Natural killer cell treated with Interleukin-12 subunit alpha and Interleukin-12 subunit beta and Interleukin-15 and Interleukin-18, amount 100 ng/mL, for 72 hours (primary cell): Measurements from ENCODE around the gene NUCB2. TPM values are rescaled to one million over a fixed set of nuclear protein-coding genes. Genes with fewer than 3 reads are reported as not detected.
A peak's percentile ranks its signal among the peaks of the same experiment; 100 is the strongest.
"Not testable (repeated sequence)": the region's sequence is repeated elsewhere in the genome, so short reads cannot be mapped to it uniquely, and the experiment has no call there.

ENCODE experiments used
- ATAC-seq, 2 donors: fragments of 150-1000 bp; cut with Tn5 transposase in 1 of 2; sonication (Bioruptor Pico), chemical (Tn5 transposase) in 1 of 2; 2 replicates each; pipeline ENCODE4 v1.10.0; 2021
- DNase-seq: peaks from one replicate; pipeline ENCODE4 v3.0.0; 2022; ENCODE audit warnings: low spot score
- H3K27ac Mint-ChIP-seq, 2 donors: 1 replicate in 1 of 2; 2 replicates in 1 of 2; pipeline ENCODE4 v1.8.0; 2022; ENCODE audit warnings: mixed read lengths in 2 of 2, mild to moderate bottlenecking in 1 of 2, moderate library complexity in 1 of 2
- H3K27me3 Mint-ChIP-seq, 2 donors: 1 replicate in 1 of 2; 2 replicates in 1 of 2; pipeline ENCODE4 v1.8.0; 2022; ENCODE audit warnings: mixed read lengths in 2 of 2
- H3K36me3 Mint-ChIP-seq: one replicate; pipeline ENCODE4 v1.8.0; 2022; ENCODE audit warnings: mixed read lengths
- H3K4me1 Mint-ChIP-seq, 2 donors: 1 replicate in 1 of 2; 2 replicates in 1 of 2; pipeline ENCODE4 v1.8.0; 2022; ENCODE audit warnings: low read depth in 2 of 2, mixed read lengths in 2 of 2, mild to moderate bottlenecking in 1 of 2
- H3K4me3 Mint-ChIP-seq: one replicate; pipeline ENCODE4 v1.8.0; 2022; ENCODE audit warnings: mixed read lengths
- H3K9me3 Mint-ChIP-seq: 2 replicates; pipeline ENCODE4 v1.8.0; 2022; ENCODE audit warnings: mixed read lengths
- total RNA-seq, 2 donors: library from RNA; stranded (reverse); gene quantifications; one replicate each; pipeline ENCODE4 v1.2.3, GENCODE V29; 2022

NUCB2 gene
- total RNA-seq: 10 to 100 TPM; 43.6 to 50.4 TPM

DNA sequence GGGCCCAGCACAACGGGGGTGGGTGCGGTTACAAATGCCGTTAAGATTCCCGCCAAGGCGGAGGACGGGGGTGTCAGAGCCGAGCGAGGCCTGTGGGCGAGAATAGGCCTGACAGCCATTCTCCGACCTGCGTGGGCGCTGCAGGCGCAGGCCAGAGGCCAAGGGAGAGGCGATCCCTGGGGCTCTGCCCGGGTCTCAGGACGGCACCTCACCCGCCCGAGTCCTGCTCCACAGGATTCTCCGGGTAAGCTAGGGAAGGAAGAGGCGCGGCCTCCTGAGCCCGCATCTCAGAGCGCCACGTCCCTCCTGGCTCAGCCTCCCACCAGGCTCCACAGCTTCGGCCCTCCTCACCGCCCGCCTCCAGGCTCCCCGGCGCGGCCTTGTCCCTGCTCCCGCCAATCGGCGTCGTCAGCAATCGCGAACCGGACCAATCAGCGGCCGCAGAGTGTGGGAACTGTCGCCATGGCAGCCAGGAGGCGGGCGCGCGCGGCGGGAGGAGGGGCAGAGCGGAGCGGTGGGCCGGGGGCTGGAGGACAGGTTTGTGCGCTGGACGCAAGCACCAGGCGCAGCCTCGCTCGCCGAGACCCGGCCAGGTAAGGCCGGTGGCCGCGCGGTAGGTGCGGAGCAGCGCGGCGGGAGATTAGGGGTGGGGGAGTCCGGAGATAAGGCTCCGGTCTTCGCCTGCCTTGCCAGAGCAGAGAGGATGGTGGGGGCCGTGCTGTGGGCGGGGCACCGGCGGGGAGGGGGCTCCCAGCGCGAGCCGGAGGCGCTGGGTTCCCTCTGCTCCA lies at the start of gene NUCB2:
NUCB2 (plus strand) TSS at position 504 of the 788 bp plus-strand sequence. CDS start 18,585 bp downstream, outside the sequence.
- DNase-seq (peak; percentile 97), ATAC-seq (peak; percentile 98)
- Mint-ChIP-seq H3K4me1 (peaks cover 24 to 25% of the 10 kb centered on the region in 2 donors), H3K27ac (peak within 1 kb of the TSS; percentile 69 to 94), H3K27me3 (peaks cover 0 to 2% of the 10 kb centered on the region in 2 donors), H3K36me3 (no peaks in the 10 kb centered on the region), H3K9me3 (no peaks in the 10 kb centered on the region), H3K4me3 (peak within 1 kb of the TSS; percentile 93)

DNA sequence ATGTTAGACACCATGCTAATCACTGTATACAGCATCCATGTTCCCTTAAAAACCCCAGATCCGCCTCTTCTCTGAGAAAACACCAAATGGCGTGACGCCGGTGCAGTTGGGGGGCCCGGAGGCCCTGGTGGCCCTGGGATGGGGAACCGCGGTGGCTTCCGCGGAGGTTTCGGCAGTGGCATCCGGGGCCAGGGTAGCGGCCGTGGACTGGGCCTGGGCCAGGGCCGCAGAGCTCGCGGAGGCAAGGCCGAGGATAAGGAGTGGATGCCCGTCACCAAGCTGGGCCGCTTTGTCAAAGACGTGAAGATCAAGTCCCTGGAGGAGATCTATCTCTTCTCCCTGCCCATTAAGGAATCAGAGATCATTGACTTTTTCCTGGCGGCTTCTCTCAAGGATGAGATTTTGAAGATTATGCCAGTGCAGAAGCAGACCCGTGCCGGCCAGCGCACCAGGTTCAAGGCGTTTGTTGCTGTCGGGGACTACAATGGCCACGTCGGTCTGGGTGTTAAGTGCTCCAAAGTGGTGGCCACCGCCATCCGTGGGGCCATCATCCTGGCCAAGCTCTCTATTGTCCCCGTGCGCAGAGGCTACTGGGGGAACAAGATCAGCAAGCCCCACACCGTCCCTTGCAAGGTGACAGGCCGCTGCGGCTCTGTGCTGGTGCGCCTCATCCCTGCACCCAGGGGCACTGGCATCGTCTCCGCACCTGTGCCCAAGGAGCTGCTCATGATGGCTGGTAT lies 48.2 kb upstream of the NUCB2 start:
- not testable (repeated sequence) for H3K36me3 Mint-ChIP-seq, H3K27me3 Mint-ChIP-seq, ATAC-seq, DNase-seq, H3K4me3 Mint-ChIP-seq, H3K9me3 Mint-ChIP-seq, H3K27ac Mint-ChIP-seq
- H3K4me1 Mint-ChIP-seq: peaks cover 12 to 19% of the 10 kb centered on the region in 2 donors

DNA sequence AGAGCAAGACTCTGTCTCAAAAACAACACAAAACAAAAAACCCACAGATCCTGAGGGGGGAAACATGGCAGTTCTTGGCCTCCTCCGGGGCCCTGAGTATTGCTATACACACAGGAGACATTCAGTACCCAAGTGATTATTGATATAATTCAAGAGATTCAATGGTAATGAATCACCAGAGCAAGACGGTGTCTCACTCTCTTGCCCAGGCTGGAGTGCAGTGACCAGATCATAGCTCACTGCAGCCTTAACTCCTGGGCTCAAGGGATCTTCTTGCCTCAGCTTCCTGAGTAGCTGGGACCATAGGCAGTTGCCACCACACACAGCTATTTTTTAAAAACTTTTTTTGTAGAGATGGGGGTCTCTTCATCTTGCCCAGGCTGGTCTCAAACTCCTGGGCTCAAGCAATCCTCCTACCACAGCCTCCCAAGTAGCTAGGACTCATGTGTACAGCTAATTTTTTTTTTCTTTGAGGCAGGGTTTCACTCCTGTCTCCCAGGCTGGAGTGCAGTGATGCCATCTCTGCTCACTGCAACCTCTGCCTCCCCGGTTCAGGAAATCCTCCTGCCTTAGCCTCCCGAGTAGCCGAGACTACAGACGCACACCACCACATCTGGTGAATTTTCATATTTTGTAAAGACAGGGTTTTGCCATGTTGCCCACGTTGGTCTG lies 46.9 kb upstream of the NUCB2 start:
- no peak for DNase-seq
- Mint-ChIP-seq H3K36me3 (no peaks in the 10 kb centered on the region), H3K9me3 (no peaks in the 10 kb centered on the region), H3K4me3 (no peak overlapping the region), H3K27ac (no peak overlapping the region), H3K27me3 (peaks cover 0 to 2% of the 10 kb centered on the region in 2 donors), H3K4me1 (peaks cover 12 to 19% of the 10 kb centered on the region in 2 donors)
- no peak for ATAC-seq

DNA sequence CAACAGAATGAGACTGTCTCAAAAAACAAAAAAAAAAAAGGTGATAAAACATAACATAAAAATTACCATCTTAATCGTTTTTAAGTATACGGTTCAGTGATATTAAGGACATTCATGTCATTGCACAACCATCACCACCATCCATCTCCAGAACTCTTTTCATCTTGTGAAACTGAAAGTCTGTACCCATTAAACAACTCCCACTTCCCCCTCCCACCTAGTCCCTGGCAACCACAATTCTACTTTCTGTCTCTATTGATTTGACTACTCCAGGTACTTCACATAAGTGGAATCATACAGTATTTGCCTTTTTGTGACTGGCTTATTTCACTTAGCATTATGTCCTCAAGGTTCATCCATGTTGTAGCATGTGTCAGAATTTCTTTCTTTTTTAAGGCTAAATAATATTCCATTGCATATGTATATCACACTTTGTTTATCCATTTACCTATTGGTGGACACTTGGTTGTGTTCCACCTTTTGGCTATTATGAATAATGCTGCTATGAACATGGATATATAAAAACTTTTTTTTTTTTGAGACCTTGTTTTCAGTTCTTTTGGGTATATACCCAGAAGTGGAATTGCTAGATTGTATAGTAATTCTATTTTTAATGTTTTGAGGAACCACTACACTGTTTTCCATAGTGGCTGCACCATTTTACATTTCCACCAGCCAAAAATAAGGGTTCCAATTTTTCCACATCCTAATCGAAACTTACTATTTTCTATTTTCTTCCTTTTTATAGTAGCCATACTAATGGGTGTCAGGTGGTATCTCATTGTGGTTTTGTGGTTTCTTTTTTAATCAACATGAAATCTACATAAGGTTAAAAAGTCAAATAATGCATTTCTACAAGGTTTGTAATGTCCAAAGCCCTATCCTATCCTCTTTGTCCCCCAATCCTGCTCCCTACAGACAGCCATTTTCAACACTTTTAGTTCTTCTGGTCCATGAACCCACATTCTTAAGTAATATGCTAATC lies 45.4 kb upstream of the NUCB2 start:
- Mint-ChIP-seq H3K9me3 (no peaks in the 10 kb centered on the region), H3K27ac (no peak overlapping the region), H3K27me3 (peaks cover 0 to 2% of the 10 kb centered on the region in 2 donors), H3K36me3 (no peaks in the 10 kb centered on the region), H3K4me1 (peaks cover 12 to 19% of the 10 kb centered on the region in 2 donors), H3K4me3 (no peak overlapping the region)
- peak; percentile 63 for DNase-seq
- peak; percentile 85 to 88 for ATAC-seq

DNA sequence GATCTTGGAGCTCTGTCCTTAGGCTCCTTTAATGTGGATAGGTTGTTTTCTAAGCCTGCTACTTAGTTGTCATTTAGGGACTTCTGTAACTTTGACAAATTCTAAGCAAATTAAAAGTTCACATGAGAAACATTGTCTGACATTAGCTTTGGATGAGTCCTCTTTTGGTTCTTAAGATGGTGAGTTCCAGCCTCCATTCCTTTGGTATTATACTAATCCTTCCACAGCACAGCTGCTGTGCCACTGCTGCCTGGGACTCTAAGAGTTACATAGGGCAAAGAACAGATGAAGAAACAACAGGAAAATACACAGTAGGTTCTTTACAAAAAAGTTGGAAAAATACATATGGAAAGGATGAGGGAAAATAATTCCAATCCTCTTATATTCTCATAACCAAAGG lies 43.4 kb upstream of the NUCB2 start:
- Mint-ChIP-seq H3K9me3 (no peaks in the 10 kb centered on the region), H3K4me3 (no peak overlapping the region), H3K27me3 (peaks cover under 1 to 2% of the 10 kb centered on the region in 2 donors), H3K4me1 (peaks cover 12 to 19% of the 10 kb centered on the region in 2 donors), H3K27ac (no peak overlapping the region), H3K36me3 (no peaks in the 10 kb centered on the region)
- ATAC-seq (no peak), DNase-seq (no peak)

DNA sequence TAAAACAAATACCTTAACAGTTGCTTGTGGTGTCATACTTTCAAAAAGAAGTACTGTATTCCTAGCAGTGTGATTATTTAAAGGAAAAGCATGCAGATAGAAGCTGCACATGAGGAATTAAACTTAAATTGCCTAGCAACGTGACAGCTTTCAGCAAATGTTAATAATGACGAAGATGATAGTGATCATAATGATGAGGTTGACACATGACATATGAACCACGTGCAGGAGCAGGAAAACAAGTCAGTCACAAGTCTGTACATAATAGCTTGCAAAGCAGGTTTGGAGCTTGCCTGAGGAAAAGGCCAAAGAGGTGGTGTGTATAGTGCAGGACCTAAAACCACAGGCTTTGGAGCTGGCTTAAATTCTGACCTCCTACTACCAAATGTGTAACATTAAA lies 38.2 kb upstream of the NUCB2 start:
- ATAC-seq (no peak), DNase-seq (no peak)
- Mint-ChIP-seq H3K4me3 (no peak overlapping the region), H3K27me3 (peaks cover 16 to 24% of the 10 kb centered on the region in 2 donors), H3K27ac (no peak overlapping the region), H3K9me3 (no peaks in the 10 kb centered on the region), H3K36me3 (no peaks in the 10 kb centered on the region), H3K4me1 (peaks cover 0 to 8% of the 10 kb centered on the region in 2 donors)

DNA sequence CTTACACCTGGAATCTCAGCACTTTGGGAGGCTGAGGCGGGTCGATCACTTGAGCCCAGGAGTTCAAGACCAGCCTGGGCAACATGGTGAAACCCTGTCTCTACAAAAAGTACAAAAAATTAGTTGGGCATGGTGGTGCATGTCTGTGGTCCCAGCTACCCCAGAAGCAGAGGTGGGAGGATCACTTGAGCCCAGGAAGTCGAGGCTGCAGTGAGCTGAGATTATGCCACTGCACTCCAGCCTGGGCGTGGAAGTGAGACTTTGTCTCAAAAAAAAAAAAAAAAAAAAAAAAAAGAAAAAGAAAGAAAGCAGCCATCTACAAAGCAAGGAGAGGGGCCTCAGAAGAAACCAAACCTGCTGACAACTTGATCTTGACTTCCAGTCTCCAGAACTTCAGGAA lies 36.6 kb upstream of the NUCB2 start:
- H3K4me3 Mint-ChIP-seq, ATAC-seq, H3K9me3 Mint-ChIP-seq, H3K27ac Mint-ChIP-seq, H3K36me3 Mint-ChIP-seq, DNase-seq: not testable (repeated sequence)
- peaks cover 8 to 13% of the 10 kb centered on the region in 2 donors for H3K4me1 Mint-ChIP-seq
- peaks cover 19 to 24% of the 10 kb centered on the region in 2 donors for H3K27me3 Mint-ChIP-seq

DNA sequence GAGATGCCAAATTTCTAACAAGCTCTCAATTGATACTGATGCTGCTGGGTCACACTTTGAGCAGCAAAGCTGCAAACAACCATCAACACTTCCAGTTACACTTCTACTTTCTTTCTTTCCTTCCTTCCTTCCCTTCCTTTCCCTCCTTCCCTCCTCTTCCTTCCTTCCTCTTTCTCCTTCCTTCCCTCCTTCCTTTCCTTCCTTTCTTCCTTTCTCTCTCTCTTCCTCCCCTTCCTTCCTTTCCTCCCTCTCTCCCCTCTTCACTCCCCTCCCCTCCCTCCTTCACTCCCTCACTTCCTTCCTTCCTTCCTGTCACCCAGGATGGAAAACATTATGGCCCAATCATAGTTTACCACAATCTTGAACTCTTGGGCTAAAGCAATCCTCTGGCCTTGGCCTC lies 35.8 kb upstream of the NUCB2 start:
- H3K4me1 Mint-ChIP-seq: peaks cover 8 to 13% of the 10 kb centered on the region in 2 donors
- DNase-seq: no peak

DNA sequence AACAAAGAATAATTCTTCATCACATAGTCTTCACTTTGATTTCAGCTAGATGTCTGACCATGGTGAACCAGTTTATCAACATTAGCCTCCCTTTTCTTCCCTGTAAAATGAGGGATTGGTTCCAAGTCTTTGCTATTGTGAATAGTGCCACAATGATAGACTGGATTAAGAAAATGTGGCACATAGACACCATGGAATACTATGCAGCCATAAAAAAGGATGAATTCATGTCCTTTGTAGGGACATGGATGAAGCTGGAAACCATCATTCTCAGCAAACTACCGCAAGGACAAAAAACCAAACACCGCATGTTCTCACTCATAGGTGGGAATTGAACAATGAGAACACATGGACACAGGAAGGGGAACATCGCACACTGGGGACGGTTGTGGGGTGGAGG lies 33.6 kb upstream of the NUCB2 start:
- H3K4me3 Mint-ChIP-seq, H3K27ac Mint-ChIP-seq, DNase-seq, ATAC-seq, H3K9me3 Mint-ChIP-seq, H3K36me3 Mint-ChIP-seq: not testable (repeated sequence)
- Mint-ChIP-seq H3K4me1 (peaks cover 8 to 13% of the 10 kb centered on the region in 2 donors), H3K27me3 (peaks cover 23 to 31% of the 10 kb centered on the region in 2 donors)

More for the DNA sequence above, 35.8 kb upstream of the NUCB2 start:
- Mint-ChIP-seq H3K27ac (no peak overlapping the region), H3K4me3 (no peak overlapping the region), H3K9me3 (no peaks in the 10 kb centered on the region), H3K36me3 (no peaks in the 10 kb centered on the region), H3K27me3 (peaks cover 19 to 24% of the 10 kb centered on the region in 2 donors)
- no peak for ATAC-seq

DNA sequence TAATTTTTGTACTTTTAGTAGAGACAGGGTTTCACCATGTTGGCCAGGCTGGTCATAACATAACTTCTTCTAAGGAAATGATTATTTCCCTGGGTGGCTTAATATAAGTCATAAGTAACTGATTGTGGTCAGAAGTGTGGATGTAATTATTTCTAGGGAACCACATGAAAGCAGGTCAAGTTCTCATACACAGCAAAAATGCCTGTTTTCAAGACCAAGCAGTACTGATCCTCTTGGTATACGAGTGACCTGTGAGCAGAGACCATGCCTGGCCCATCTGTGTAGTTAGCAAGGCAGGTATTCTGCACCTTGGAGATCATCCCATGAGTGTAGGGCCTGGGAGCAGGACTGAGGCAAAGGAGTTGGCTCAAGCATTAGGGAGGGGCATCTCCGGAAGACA lies 32.5 kb upstream of the NUCB2 start:
- peaks cover 19 to 24% of the 10 kb centered on the region in 2 donors for H3K27me3 Mint-ChIP-seq
- no peaks in the 10 kb centered on the region for H3K36me3 Mint-ChIP-seq
- no peaks in the 10 kb centered on the region for H3K9me3 Mint-ChIP-seq
- DNase-seq: no peak
- H3K4me3 Mint-ChIP-seq: no peak overlapping the region
- H3K4me1 Mint-ChIP-seq: peaks cover 8 to 13% of the 10 kb centered on the region in 2 donors
- peak overlapping the region in 1 of 2 donors; percentile 80 for H3K27ac Mint-ChIP-seq
- ATAC-seq: peak; percentile 82 to 83

DNA sequence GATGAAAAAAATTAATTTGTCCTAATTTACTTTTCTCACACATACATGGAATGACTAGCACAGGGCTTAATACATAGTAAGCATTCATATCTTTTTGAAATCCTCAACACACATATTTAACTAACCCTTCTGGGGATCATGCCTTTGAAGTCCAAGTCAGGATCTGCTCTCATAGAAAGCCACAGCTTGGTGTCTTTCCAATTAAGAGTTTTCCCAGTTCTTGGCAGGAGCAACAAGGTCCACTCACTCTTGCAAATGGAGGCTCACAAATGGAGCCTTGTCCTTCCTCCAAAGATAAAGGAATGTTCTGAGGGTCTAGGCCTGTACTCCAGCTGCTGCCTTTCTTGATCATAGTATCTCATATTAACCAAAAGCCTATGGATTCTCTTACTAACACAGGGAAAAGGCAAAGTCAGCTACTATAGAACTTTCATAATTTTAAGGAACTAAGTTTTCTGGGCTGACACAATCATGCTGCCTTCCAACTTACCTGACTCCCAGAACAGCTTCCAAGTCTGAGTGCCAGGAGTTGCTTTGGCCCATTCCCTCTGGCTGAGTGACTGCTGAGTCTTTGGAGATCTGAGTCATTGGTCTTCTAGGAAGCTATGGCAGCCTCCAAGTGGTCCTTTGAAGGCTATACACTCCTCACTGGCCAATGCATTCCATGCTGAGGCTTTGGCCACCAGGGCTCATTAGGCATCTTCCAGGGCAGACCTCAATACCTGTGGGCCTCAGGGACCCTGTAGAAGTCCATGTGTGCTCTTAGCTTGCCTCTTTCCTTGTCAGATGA lies 25.8 kb upstream of the NUCB2 start:
- Mint-ChIP-seq H3K9me3 (no peaks in the 10 kb centered on the region), H3K27me3 (peaks cover 7 to 31% of the 10 kb centered on the region in 2 donors), H3K27ac (no peak overlapping the region), H3K4me1 (no peaks in the 10 kb centered on the region), H3K36me3 (no peaks in the 10 kb centered on the region), H3K4me3 (no peak overlapping the region)
- DNase-seq (no peak), ATAC-seq (no peak)

DNA sequence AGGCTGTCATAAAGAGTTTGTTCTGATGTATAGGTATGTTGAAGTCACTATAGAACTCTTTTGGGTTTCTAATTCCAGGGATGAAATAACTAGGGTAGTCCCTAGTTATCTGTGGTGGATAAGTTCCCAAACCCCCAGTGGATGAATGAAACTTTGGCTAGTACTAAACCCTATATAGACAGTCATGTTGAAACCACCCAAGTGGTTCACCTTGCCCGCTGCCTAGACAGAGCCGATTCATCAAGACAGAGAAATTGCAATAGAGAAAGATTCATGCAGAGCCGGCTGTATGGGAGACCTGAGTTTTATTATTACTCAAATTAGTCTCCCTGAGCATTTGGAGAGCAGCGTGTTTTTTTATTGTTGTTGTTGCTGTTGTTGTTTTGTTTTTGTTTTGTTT lies 23.8 kb upstream of the NUCB2 start:
- no peaks in the 10 kb centered on the region for H3K36me3 Mint-ChIP-seq
- no peaks in the 10 kb centered on the region for H3K9me3 Mint-ChIP-seq
- no peak overlapping the region for H3K27ac Mint-ChIP-seq
- DNase-seq (no peak), ATAC-seq (no peak)
- H3K4me1 Mint-ChIP-seq: no peaks in the 10 kb centered on the region
- H3K27me3 Mint-ChIP-seq: peaks cover 7 to 24% of the 10 kb centered on the region in 2 donors
- no peak overlapping the region for H3K4me3 Mint-ChIP-seq
